ENCODE measurements around the gene SPOCK1. TPM values are rescaled to one million over a fixed set of nuclear protein-coding genes. Genes with fewer than 3 reads are reported as not detected.

SPOCK1 gene
- total RNA-seq, 1 experiment from 2014 or later: 23.9 TPM

DNA sequence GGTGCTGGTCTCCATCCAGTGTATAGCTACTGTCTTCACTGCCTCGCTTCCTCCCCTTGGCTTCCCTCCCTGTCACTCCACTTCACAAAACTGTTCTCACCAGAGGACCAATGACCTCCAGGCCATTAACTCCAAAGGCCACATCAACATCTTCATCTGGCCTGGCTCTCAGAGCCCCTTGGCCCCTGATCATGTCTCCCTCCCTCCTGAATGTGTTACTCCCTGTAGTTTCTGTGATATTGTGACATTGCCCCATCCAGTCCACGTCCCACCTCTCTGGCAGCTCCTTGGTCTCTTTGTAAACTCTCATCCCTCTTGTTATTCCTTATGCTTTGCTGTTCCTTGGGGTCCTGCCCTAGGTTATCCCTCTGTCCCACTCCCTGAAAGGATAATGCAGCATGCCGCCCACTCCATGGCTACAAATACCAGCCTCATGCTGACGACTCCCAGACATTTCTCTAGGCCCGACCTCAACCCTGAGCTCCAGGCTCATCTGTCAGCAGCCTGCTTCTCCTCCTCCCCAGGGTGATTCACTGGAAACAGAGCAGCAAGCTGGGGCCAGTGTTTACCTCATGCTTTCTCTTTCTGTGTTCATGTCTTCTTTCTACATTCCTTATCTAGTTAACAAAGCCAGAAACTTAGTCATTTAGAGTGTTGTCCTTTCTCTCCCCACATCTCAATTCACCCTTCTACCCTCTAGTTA, 312.2 kb downstream of the SPOCK1 start:
- no peak overlapping the region for H2AFZ ChIP-seq
- H4K20me1 ChIP-seq (ENCODE audit: insufficient read depth): no peaks in the 10 kb centered on the region
- no peaks in the 10 kb centered on the region for H3K36me3 ChIP-seq (ENCODE audit: low read depth)
- ChIA-PET CTCF (no interaction called here), POLR2A (ENCODE audit: unreplicated experiment) (no interaction called here)
- BruUV-seq (replicated peaks): no TSS peak
- no peak for DNase-seq
- no peak overlapping the region for H3K27ac ChIP-seq
- no peak overlapping the region for H3K4me3 ChIP-seq
- no peaks in the 10 kb centered on the region for H3K27me3 ChIP-seq (ENCODE audit: insufficient read depth, low read depth)
- no peaks in the 10 kb centered on the region for H3K9me2 ChIP-seq (ENCODE audit: insufficient read depth)
- no peaks in the 10 kb centered on the region for H3K79me2 ChIP-seq (ENCODE audit: low read depth)
- H3F3A ChIP-seq (ENCODE audit: insufficient read depth, low read depth): no peaks in the 10 kb centered on the region
- TF ChIP-seq, protein P1, sequence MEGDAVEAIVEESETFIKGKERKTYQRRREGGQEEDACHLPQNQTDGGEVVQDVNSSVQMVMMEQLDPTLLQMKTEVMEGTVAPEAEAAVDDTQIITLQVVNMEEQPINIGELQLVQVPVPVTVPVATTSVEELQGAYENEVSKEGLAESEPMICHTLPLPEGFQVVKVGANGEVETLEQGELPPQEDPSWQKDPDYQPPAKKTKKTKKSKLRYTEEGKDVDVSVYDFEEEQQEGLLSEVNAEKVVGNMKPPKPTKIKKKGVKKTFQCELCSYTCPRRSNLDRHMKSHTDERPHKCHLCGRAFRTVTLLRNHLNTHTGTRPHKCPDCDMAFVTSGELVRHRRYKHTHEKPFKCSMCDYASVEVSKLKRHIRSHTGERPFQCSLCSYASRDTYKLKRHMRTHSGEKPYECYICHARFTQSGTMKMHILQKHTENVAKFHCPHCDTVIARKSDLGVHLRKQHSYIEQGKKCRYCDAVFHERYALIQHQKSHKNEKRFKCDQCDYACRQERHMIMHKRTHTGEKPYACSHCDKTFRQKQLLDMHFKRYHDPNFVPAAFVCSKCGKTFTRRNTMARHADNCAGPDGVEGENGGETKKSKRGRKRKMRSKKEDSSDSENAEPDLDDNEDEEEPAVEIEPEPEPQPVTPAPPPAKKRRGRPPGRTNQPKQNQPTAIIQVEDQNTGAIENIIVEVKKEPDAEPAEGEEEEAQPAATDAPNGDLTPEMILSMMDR (conservative IDR thresholded peaks at IDR 0.05): no peak
- no peak for TF ChIP-seq EZH2 (IDR thresholded peaks at IDR 0.05; ENCODE audit: low read depth)
- H3K4me2 ChIP-seq: no peak overlapping the region
- 0 out of 2 replicates have a peak, but pooled peaks cover 6% of the 10 kb centered on the region for H3K4me1 ChIP-seq (replicated peaks; ENCODE audit: insufficient read depth)
- intact Hi-C loops (cut with micrococcal nuclease; ENCODE audit: unreplicated experiment): no loop called here
- H3K9me3 ChIP-seq (ENCODE audit: insufficient read depth, low read depth): no peaks in the 10 kb centered on the region

DNA sequence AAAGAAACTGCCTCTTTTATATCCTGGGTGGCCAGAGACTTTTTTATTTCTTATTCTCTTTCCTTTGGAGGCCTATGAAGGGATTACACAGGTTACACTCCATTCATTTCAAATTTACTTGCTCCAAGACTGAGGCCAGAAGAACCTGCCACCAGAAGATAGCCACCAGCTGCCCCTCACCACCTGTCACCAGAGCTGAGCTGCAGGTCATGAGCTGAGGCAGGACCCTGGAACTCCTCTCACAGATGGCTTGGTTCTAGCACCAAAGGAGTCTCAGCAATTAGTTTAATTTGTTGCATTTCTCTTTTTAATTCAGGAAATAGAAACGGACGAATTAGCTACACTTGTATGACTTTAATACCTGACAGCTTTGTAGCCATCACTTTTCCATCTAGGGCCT, 313.9 kb downstream of the SPOCK1 start:
- no peaks in the 10 kb centered on the region for H3K9me2 ChIP-seq (ENCODE audit: insufficient read depth)
- POLR2A ChIA-PET (ENCODE audit: unreplicated experiment): no interaction called here
- no peaks in the 10 kb centered on the region for H3K27me3 ChIP-seq (ENCODE audit: insufficient read depth, low read depth)
- DNase-seq: no peak
- no peaks in the 10 kb centered on the region for H4K20me1 ChIP-seq (ENCODE audit: insufficient read depth)
- no peaks in the 10 kb centered on the region for H3K36me3 ChIP-seq (ENCODE audit: low read depth)
- no TSS peak for BruUV-seq (replicated peaks)
- no peak overlapping the region for H3K4me3 ChIP-seq
- H3K9me3 ChIP-seq (ENCODE audit: insufficient read depth, low read depth): no peaks in the 10 kb centered on the region
- H3K27ac ChIP-seq: no peak overlapping the region
- H3K4me1 ChIP-seq (replicated peaks; ENCODE audit: insufficient read depth): 0 out of 2 replicates have a peak, but pooled peaks cover under 1% of the 10 kb centered on the region
- TF ChIP-seq, protein P1 (conservative IDR thresholded peaks at IDR 0.05): no peak
- TF ChIP-seq EZH2 (IDR thresholded peaks at IDR 0.05; ENCODE audit: low read depth): no peak
- H3K4me2 ChIP-seq: no peak overlapping the region
- H3F3A ChIP-seq (ENCODE audit: insufficient read depth, low read depth): no peaks in the 10 kb centered on the region
- intact Hi-C loops (cut with micrococcal nuclease; ENCODE audit: unreplicated experiment): no loop called here
- no peak overlapping the region for H2AFZ ChIP-seq
- no peaks in the 10 kb centered on the region for H3K79me2 ChIP-seq (ENCODE audit: low read depth)
- CTCF ChIA-PET: no interaction called here

DNA sequence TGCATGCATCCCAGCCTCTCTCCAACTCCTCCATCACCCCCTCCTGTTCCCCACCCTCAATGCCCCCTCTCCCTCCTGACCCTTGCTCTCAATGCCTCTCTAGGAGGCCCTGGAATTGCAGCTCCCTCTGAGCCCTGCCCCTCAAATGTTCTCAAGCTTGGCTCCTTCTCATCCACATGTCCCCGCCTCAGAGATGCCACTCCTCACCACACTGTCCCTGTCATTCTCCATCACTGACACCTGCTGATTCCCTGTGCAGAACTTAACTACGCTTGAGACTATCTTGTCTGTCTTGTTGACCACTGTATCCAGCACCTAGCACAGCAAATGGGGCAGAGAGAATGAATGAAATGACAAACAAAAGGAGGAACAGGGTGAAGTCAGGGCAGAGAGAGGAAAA, 314.4 kb downstream of the SPOCK1 start:
- H4K20me1 ChIP-seq (ENCODE audit: insufficient read depth): no peaks in the 10 kb centered on the region
- H3K9me2 ChIP-seq (ENCODE audit: insufficient read depth): no peaks in the 10 kb centered on the region
- ChIA-PET CTCF (no interaction called here), POLR2A (ENCODE audit: unreplicated experiment) (no interaction called here)
- H3K9me3 ChIP-seq (ENCODE audit: insufficient read depth, low read depth): no peaks in the 10 kb centered on the region
- TF ChIP-seq, protein P1 (conservative IDR thresholded peaks at IDR 0.05): no peak
- TF ChIP-seq EZH2 (IDR thresholded peaks at IDR 0.05; ENCODE audit: low read depth): no peak
- H3K79me2 ChIP-seq (ENCODE audit: low read depth): no peaks in the 10 kb centered on the region
- no TSS peak for BruUV-seq (replicated peaks)
- no peak for DNase-seq
- H2AFZ ChIP-seq: no peak overlapping the region
- no peaks in the 10 kb centered on the region for H3K4me1 ChIP-seq (replicated peaks; ENCODE audit: insufficient read depth)
- no peaks in the 10 kb centered on the region for H3F3A ChIP-seq (ENCODE audit: insufficient read depth, low read depth)
- H3K27ac ChIP-seq: no peak overlapping the region
- no peaks in the 10 kb centered on the region for H3K36me3 ChIP-seq (ENCODE audit: low read depth)
- H3K27me3 ChIP-seq (ENCODE audit: insufficient read depth, low read depth): no peaks in the 10 kb centered on the region
- intact Hi-C loops (cut with micrococcal nuclease; ENCODE audit: unreplicated experiment): no loop called here
- no peak overlapping the region for H3K4me2 ChIP-seq
- H3K4me3 ChIP-seq: no peak overlapping the region

Measured in PC-9 (cell line).